Activated naive CD8-positive, alpha-beta T cell treated with anti-CD3 and anti-CD28 coated beads, Interleukin-2, amount 50 U/mL, for 24 hours (primary cell): Measurements from ENCODE around the gene STT3A.
A peak's percentile ranks its signal among the peaks of the same experiment; 100 is the strongest.

Experiments
- ATAC-seq: fragments of 150-1000 bp; cut with Tn5 transposase; one replicate; pipeline ENCODE4 v1.10.0; 2021
- DNase-seq: peaks from one replicate; pipeline ENCODE4 v3.0.0; 2021
- H3K27ac Mint-ChIP-seq: one replicate; pipeline ENCODE4 v1.8.0; 2021; ENCODE audit warnings: mild to moderate bottlenecking, mixed read lengths
- H3K27me3 Mint-ChIP-seq: one replicate; pipeline ENCODE4 v1.8.0; 2021; ENCODE audit warnings: mixed read lengths
- H3K36me3 Mint-ChIP-seq: one replicate; pipeline ENCODE4 v1.8.0; 2021; ENCODE audit warnings: low read depth, mixed read lengths
- H3K4me1 Mint-ChIP-seq: one replicate; pipeline ENCODE4 v1.8.0; 2021; ENCODE audit warnings: mixed read lengths
- H3K4me3 Mint-ChIP-seq: one replicate; pipeline ENCODE4 v1.8.0; 2021; ENCODE audit warnings: mild to moderate bottlenecking, moderate library complexity, mixed read lengths
- H3K9me3 Mint-ChIP-seq: one replicate; pipeline ENCODE4 v1.8.0; 2021; ENCODE audit warnings: mixed read lengths

The STT3A gene

DNA sequence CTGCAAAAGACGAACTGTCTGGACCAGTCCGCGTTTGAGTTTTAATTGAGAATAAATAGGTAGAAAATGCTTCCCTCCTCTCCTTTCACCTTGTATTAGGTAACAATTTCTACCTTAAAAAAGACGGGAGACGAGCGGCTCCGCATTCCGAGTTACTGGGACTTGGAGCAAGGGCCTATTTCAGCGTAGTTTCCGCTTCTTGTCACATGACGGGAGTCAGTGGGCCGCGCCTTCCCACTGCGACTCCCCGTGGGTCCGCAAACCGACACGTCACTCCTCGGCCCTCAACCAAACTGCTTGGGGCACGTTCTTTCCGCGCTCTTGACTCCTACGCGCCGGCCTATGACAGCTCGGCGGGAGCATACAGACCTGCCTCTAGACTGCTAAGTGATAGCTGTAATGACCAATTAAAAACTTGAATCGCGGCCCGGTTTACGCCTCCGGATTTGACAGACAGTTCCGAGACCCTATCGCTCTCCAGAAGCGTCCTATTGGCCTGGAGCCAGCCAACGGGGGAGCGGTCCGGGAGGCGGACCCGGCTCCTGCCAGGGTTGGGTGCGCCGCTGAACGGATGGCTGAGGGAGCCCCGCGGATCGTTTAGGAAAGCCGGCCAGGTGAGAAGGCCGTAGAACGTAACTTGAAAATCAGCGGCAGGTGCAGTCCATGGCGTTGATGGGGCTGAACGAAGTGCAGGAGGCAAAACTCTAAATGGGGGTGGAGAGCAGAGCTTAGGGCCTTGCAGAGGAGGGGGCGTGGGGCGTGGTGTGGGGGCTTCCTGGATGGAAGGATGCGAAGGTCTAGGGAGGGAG is at the start of gene STT3A:
Gene STT3A, plus strand, starts transcription at position 548 of the 809 bp plus-strand sequence. CDS start 3,064 bp downstream, outside the sequence.
- peak; percentile 96 for DNase-seq
- peak within 1 kb of the TSS; percentile 100 for H3K27ac Mint-ChIP-seq
- H3K4me1 Mint-ChIP-seq = peaks cover 48% of the 10 kb centered on the region
- peaks cover 35% of the 10 kb centered on the region for H3K36me3 Mint-ChIP-seq
- peak; percentile 98 for ATAC-seq
- H3K9me3 Mint-ChIP-seq = no peaks in the 10 kb centered on the region
- H3K27me3 Mint-ChIP-seq = no peaks in the 10 kb centered on the region
- H3K4me3 Mint-ChIP-seq = peak within 1 kb of the TSS; percentile 99

DNA sequence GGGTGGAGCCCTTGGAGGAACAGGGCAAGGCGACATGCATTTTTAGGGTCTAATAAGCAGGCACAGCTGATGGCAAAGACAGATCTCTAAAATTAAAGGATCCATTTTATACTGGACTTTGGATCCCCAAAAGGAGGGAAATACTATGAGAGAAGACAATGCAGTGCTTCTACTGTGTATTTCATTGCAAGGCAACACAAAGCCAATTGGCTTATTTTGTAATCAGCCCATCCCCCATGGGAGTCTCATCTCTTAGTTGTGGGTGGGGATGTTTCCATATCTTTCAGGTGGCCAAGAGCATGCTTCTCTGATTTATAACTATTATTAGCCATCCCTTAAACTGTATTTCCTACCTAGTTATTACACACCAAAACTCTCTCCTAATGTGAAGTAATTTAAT is 41.9 kb upstream of the STT3A start:
- H3K4me3 Mint-ChIP-seq = no peak overlapping the region
- H3K4me1 Mint-ChIP-seq = no peaks in the 10 kb centered on the region
- H3K36me3 Mint-ChIP-seq = peaks cover 3% of the 10 kb centered on the region
- peaks cover 26% of the 10 kb centered on the region for H3K9me3 Mint-ChIP-seq
- H3K27me3 Mint-ChIP-seq = peaks cover 2% of the 10 kb centered on the region
- no peak overlapping the region for H3K27ac Mint-ChIP-seq
- DNase-seq (no peak), ATAC-seq (no peak)

DNA sequence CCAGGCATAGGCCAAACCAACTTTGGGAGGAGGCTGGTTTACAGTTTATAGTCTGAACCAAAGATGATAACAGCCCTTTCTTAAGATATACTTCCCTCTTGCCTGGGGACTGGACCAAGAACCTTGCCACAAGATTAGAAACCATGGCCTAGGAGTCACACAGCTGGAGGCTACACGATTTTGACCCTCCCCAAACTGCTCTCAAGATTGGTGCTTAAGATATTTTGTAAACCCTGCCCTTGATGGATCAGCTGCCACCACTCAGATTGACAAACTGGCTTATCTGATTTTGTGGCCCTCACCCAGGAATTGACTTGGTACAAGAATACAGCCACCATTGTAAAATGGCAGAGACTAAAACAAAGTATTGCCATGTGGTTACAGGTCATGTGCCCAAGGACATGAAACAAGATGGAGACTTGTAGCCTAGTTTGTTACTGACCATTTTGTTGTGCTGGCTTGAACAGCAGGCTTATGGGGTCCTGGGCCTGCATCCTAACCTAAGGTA is 40.8 kb upstream of the STT3A start:
- Mint-ChIP-seq H3K9me3 (peaks cover 30% of the 10 kb centered on the region), H3K36me3 (peaks cover 3% of the 10 kb centered on the region), H3K4me3 (no peak overlapping the region), H3K27me3 (peaks cover under 1% of the 10 kb centered on the region), H3K4me1 (no peaks in the 10 kb centered on the region), H3K27ac (no peak overlapping the region)
- DNase-seq (no peak), ATAC-seq (no peak)

DNA sequence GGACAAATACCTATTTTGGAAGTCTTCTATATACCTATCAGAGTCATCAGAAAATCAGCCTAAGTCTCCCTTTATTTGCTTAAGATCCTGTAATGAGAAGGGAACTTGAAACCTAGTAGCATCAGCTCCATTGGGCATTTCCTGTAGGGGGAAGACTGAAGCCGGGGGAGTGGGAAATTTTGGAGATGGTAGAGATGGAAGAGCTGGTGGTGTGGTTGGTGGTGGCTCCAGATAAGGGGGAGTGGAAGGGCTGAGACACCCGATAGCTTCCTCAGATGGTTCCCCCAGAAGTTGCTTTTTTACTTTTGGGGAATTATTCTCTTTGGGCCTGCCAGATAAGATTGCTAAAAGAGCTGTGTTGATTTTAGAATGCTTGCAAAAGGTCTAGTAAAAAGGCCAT is 39.7 kb upstream of the STT3A start:
- peaks cover 30% of the 10 kb centered on the region for H3K9me3 Mint-ChIP-seq
- H3K36me3 Mint-ChIP-seq = peaks cover 3% of the 10 kb centered on the region
- H3K4me1 Mint-ChIP-seq = no peaks in the 10 kb centered on the region
- ATAC-seq (no peak), DNase-seq (no peak)
- no peak overlapping the region for H3K4me3 Mint-ChIP-seq
- H3K27me3 Mint-ChIP-seq = no peaks in the 10 kb centered on the region
- H3K27ac Mint-ChIP-seq = no peak overlapping the region

DNA sequence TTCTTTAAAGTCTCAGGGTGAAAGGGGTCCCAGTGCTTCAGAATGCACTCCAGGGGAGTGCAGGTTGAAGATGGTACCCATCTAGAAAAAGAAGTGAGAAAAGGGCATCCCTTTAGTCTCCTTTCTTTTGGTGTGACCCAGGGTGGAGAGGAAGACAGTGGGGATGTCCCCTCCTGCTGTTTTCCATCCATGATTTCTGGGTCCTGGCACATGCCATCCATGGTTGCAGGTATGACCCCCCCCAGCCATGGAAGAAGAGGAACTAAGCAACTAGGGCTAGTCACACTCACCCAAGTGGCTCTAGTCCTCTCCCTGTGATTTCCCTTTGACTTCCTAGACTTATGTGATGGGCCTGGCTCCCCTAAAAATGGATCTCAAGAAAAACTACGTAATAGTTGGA is 39.3 kb upstream of the STT3A start:
- peaks cover 30% of the 10 kb centered on the region for H3K9me3 Mint-ChIP-seq

DNA sequence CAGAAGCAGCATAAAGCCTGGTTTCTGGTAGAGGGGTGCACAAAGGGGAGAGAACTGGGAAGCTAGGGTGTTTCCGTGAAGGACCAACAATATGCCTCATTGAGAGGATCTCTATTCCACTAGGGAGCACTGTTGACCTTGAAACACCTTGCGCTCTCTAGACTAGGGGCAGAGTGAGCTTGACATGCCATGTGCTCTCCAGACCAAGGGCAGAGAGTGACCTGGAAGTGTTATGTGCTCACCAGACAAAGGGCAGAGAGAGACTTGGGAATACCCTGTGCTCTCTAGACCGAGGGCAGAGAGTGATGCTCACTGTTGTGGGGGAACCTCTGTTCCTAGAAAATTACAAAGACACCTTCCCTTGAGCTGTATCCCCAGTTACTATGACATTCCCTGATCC is 38.6 kb upstream of the STT3A start:
- Mint-ChIP-seq H3K9me3 (peaks cover 30% of the 10 kb centered on the region), H3K27me3 (no peaks in the 10 kb centered on the region), H3K36me3 (peaks cover 3% of the 10 kb centered on the region), H3K27ac (no peak overlapping the region), H3K4me3 (no peak overlapping the region), H3K4me1 (no peaks in the 10 kb centered on the region)
- ATAC-seq (no peak), DNase-seq (no peak)

More for the DNA sequence above, 39.3 kb upstream of the STT3A start:
- H3K27me3 Mint-ChIP-seq = no peaks in the 10 kb centered on the region
- H3K36me3 Mint-ChIP-seq = peaks cover 3% of the 10 kb centered on the region
- no peaks in the 10 kb centered on the region for H3K4me1 Mint-ChIP-seq
- no peak overlapping the region for H3K27ac Mint-ChIP-seq
- ATAC-seq = no peak
- no peak overlapping the region for H3K4me3 Mint-ChIP-seq
- no peak for DNase-seq

DNA sequence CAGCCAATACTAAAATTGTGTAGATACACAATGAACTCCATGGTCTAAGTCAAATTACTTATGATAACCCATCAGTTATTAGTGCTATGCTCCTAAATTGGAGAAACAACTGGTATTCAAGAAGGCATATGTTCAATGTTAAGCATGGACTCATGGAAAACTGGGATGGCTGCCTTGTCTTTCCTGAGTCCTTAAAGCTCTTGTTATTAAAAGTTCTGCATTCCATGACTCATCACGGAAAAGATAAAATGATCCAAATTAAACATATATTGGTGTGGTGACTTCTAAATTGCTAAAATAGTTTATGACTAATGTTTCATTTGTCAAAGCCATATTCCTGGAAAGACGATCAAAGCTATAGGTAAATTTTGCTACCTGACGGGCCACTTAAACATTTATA is 32.8 kb upstream of the STT3A start:
- Mint-ChIP-seq H3K36me3 (no peaks in the 10 kb centered on the region), H3K4me1 (no peaks in the 10 kb centered on the region), H3K4me3 (no peak overlapping the region), H3K27ac (no peak overlapping the region), H3K27me3 (no peaks in the 10 kb centered on the region), H3K9me3 (peaks cover 7% of the 10 kb centered on the region)
- ATAC-seq (no peak), DNase-seq (no peak)

DNA sequence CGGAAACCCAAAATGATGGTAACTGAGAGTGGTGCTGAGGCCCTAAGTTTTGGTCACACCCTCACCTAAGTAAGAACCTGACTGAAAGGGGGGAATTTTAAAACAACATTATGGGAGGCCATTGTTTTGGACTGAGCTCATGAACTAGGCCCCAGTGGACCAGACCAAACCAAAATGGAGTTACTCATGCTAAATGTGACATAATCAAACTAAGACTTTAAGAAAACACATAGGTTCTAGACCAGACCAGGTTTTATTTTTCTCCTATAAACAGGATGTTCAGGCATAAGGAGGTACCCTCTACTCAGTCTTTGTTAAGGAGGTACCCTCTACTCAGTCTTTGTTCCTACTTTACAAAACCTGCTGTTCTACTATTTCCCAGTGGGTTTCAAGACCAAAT is 30.7 kb upstream of the STT3A start:
- no peak overlapping the region for H3K4me3 Mint-ChIP-seq
- H3K9me3 Mint-ChIP-seq = no peaks in the 10 kb centered on the region
- H3K4me1 Mint-ChIP-seq = peaks cover 3% of the 10 kb centered on the region
- ATAC-seq = no peak
- no peak for DNase-seq
- H3K36me3 Mint-ChIP-seq = no peaks in the 10 kb centered on the region
- no peak overlapping the region for H3K27ac Mint-ChIP-seq
- no peaks in the 10 kb centered on the region for H3K27me3 Mint-ChIP-seq

DNA sequence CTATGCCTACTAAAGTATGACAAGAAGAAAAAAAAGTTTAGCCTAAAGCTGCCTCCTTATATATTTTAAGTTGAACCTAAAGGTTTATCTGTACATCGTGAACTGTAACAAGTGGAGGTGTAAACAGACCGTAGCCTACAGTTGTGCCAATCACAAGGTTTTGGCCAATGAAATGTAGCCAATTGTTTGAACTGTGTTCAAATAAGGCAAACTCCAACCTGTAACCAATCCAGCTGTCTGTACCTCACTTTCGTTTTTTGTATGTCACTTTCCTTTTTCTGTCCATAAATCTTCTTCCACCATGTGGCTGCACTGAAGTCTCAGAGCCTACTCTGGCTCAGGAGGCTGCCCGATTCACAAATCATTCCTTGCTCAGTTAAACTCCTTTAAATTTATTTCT is 30.2 kb upstream of the STT3A start:
- Mint-ChIP-seq H3K36me3 (no peaks in the 10 kb centered on the region), H3K4me3 (no peak overlapping the region), H3K9me3 (no peaks in the 10 kb centered on the region), H3K27me3 (no peaks in the 10 kb centered on the region), H3K4me1 (peaks cover 7% of the 10 kb centered on the region), H3K27ac (no peak overlapping the region)
- DNase-seq = no peak
- ATAC-seq = no peak

DNA sequence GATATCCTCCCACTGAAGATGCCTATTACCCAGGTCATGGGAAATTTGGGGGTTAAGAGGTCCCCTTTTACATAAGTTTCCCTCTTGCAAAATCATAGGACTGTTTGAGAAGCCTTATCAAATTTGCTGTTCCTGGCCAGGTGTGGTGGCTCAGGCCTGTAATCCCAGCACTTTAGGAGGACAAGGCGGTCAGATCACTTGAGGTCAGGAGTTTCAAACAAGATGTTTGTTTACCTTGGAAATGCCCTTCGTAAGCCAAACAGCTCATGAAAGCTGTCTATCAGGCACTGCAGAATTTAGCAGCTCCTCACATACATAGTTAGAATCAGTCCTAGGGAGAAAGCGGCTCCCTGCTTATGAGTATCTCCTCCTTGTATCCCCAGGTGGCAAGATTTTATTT is 28.3 kb upstream of the STT3A start:
- Mint-ChIP-seq H3K27ac (no peak overlapping the region), H3K27me3 (no peaks in the 10 kb centered on the region), H3K36me3 (no peaks in the 10 kb centered on the region), H3K4me1 (peaks cover 7% of the 10 kb centered on the region), H3K9me3 (no peaks in the 10 kb centered on the region), H3K4me3 (no peak overlapping the region)
- no peak for ATAC-seq
- no peak for DNase-seq

DNA sequence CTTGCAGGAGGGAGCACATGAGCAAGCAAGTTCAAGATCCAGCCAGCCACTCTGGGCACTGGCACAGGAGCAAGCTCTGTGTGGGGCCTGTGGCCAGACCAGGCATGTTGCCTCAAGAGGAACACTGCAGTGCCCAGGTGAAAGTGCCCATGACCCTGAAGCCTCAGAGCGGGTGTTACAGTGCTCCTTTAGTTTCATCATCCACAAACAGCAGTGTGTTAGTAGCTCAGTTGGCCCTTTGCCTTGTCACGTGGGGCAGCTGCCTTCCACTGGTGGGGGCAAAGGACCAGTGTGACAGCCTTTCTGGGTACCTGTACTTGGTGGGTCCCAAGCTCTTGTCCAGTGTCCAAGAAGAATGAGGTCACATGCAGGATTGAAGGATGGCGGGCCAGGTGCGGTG is 26.4 kb upstream of the STT3A start:
- H3K27ac Mint-ChIP-seq = no peak overlapping the region
- ATAC-seq = no peak
- DNase-seq = no peak
- H3K4me3 Mint-ChIP-seq = no peak overlapping the region
- peaks cover 6% of the 10 kb centered on the region for H3K36me3 Mint-ChIP-seq
- no peaks in the 10 kb centered on the region for H3K9me3 Mint-ChIP-seq
- peaks cover 19% of the 10 kb centered on the region for H3K4me1 Mint-ChIP-seq
- H3K27me3 Mint-ChIP-seq = no peaks in the 10 kb centered on the region

DNA sequence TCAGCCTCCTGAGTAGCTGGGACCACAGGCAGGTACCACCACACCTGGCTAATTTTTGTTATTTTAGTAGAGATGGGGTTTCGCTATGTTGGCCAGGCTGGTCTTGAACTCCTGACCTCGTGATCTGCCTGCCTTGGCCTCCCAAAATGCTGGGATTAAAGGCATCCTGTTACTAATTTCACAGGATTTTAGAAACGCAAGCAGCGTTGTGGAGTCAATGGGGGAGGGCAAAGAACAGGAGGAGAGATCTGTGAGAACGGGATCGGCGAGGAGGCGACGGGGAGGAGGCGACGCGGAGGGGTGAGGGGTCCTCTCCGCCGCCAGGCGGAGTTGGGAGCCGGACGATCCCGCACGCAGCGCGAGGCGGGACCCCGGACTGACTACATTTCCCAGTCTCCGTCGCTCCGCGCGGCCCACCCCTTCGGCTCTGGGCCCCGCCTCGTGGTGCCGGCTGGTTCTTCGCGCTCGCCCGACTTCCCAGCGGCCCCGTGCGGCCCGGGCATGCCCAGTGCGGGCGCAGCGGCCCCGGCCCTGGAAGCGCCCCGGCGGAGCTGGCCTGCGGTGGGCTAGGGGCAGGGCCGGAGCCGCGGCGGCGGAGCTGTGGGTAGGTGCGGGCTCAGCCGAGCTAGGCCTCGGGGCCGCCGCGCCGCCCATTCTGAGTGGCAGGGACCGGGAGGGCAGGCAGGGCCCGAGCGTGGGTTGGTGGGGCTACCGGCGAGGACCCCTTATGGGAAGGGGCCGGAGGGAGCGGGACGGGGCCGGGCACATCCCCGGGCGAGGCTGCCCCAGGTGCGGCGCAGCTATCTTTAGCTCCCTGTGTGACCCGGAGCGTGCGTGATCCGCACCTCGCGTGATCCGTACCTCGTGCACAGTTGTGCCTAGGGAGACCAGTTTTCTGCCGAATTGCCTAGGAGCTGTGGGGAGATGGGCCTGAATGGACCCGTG is 23.4 kb upstream of the STT3A start, which contains the start of gene EI24:
Gene EI24, plus strand, starts transcription at position 508 of the 945 bp plus-strand sequence. CDS start 3,051 bp downstream, outside the sequence.
- DNase-seq (peak; percentile 89), ATAC-seq (peak; percentile 98)
- peaks cover 20% of the 10 kb centered on the region for H3K36me3 Mint-ChIP-seq
- peaks cover 27% of the 10 kb centered on the region for H3K4me1 Mint-ChIP-seq
- H3K4me3 Mint-ChIP-seq = peak within 1 kb of the TSS; percentile 90
- H3K27me3 Mint-ChIP-seq = no peaks in the 10 kb centered on the region
- H3K9me3 Mint-ChIP-seq = no peaks in the 10 kb centered on the region
- H3K27ac Mint-ChIP-seq = peak within 1 kb of the TSS; percentile 92

DNA sequence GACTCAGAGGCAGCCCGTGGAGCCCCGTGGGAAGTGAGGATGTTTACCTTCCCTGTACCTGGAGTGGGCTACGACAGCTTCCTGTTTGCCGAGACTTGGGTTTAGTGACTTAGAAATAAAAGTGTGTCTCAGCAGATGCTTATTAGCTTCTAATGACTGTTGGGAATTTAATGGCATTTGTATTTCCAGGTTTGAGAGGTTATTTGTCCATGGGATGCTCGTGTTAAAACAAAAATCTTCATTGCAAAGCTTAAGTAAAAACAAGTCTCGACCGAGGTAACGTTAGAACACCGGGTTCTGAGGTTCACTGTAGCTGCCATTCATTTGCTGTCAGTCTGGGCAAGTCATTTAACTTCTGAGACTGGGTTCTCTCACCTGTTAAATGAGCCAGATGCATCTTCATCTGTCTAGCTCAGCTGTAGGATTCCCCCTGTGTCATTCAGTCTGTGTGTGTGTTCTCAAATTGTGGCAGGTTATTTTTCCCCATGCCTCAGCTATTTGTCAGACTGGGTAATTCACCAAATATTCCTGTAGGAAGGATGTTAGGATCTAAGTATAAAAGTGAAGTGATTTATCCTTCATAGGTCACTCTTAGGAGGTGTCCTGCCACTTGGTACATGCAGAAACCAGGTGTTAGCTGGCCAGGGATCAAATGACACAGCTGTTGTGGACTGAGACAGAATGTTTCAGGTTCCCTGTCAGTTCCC is 22.6 kb upstream of the STT3A start:
- peak overlapping the region; percentile 87 for H3K27ac Mint-ChIP-seq
- H3K36me3 Mint-ChIP-seq = peaks cover 26% of the 10 kb centered on the region
- H3K27me3 Mint-ChIP-seq = no peaks in the 10 kb centered on the region
- H3K4me3 Mint-ChIP-seq = peak overlapping the region; percentile 90
- no peak for ATAC-seq
- H3K9me3 Mint-ChIP-seq = no peaks in the 10 kb centered on the region
- peaks cover 27% of the 10 kb centered on the region for H3K4me1 Mint-ChIP-seq
- no peak for DNase-seq

DNA sequence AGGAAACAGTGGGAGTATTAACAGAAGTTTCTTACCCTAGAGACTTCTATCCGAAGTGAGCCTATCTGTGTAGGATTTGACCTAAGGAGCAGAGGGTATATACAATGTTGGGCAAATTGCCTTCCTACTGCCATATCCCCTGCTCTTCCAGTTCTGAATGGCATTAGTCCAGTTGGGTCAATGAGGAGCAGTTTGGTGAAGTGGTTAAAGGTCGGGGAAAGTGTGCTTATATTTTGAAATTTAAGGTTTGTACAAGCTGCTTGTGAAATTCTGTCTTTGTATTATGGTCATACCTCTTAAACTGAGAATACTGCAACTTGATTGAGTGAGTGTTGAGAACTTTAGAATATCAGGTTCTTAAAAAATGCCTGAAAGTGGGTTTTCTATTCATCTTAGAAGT is 21.7 kb upstream of the STT3A start:
- H3K27ac Mint-ChIP-seq = no peak overlapping the region
- no peaks in the 10 kb centered on the region for H3K9me3 Mint-ChIP-seq
- peaks cover 27% of the 10 kb centered on the region for H3K4me1 Mint-ChIP-seq
- peak overlapping the region; percentile 90 for H3K4me3 Mint-ChIP-seq
- peaks cover 30% of the 10 kb centered on the region for H3K36me3 Mint-ChIP-seq
- ATAC-seq (no peak), DNase-seq (no peak)
- H3K27me3 Mint-ChIP-seq = no peaks in the 10 kb centered on the region
